Lower leg skin (tissue), 4 donors: ENCODE results near the gene VPS35L. TPM values are rescaled to one million over a fixed set of nuclear protein-coding genes. Genes with fewer than 3 reads are reported as not detected.

ENCODE experiments used
- DNase-seq, 2 donors: peaks; one replicate each; pipeline ENCODE4 v3.0.0-alpha.2; 2019; ENCODE audit warnings: low spot score in 2 of 2
- H3K4me3 ChIP-seq: fragments of 200-600 bp; sonication (generic); 2 replicates; pipeline ENCODE4 v1.5.1; 2017; ENCODE audit warnings: mild to moderate bottlenecking, low read depth; ENCODE audit not compliant: poor library complexity, severe bottlenecking
- CTCF ChIP-seq, 3 donors: fragments of 450-650 bp; IDR thresholded peaks; one replicate each; pipeline ENCODE4 v1.5.1; 2016; ENCODE audit warnings: antibody characterized with exemption in 3 of 3, mild to moderate bottlenecking in 3 of 3, moderate library complexity in 2 of 3
- POLR2A ChIP-seq, 2 donors: fragments of 450-650 bp; IDR thresholded peaks; one replicate each; pipeline ENCODE4 v1.6.1; 2016 to 2017; ENCODE audit warnings: antibody characterized with exemption in 2 of 2, mild to moderate bottlenecking in 1 of 2, moderate library complexity in 1 of 2
- WGBS, 2 donors: methylation state at CpG; one replicate each; pipeline ENCODE4 v1.1.5; 2018; 5-methylcytosine and 5-hydroxymethylcytosine counted together
- intact Hi-C: fragments of 100-400 bp; cut with DNase I; formaldehyde crosslinking; loops from one replicate; pipeline ENCODE4 v1.15.0; 2023; ENCODE audit warnings: low total_unique reads
- total RNA-seq, 4 donors: library from RNA; depleted of rRNA; stranded (reverse); fragments of >200 nt; gene quantifications; one replicate each; pipeline ENCODE4 v1.1.0, GENCODE V29; 2016

The VPS35L gene
- total RNA-seq, 4 donors from 2014 or later: 14.5 to 24.2 (median 17.0) TPM

GRCh38 chr16:19717741-19718623, 162.5 kb downstream of the VPS35L start, which contains the start of the genes IQCK and KNOP1:
TSS of gene IQCK (plus strand) at chr16:19718271. CDS start at chr16:19718307, 36 bp downstream.
TSS of gene KNOP1 (minus strand) at chr16:19718227. CDS start at chr16:19715035, 3,192 bp downstream.
- intact Hi-C loops: no loop called here
- H3K4me3 ChIP-seq: peak within 1 kb of the TSS; percentile 90
- 1% methylated on average over 46 to 80 of the region's 88 CpGs for WGBS, 2 donors
- no peak for TF ChIP-seq CTCF (IDR thresholded peaks at IDR 0.05)
- no peak for TF ChIP-seq POLR2A (IDR thresholded peaks at IDR 0.05)
- DNase-seq: peak; percentile 85 to 98

DNA sequence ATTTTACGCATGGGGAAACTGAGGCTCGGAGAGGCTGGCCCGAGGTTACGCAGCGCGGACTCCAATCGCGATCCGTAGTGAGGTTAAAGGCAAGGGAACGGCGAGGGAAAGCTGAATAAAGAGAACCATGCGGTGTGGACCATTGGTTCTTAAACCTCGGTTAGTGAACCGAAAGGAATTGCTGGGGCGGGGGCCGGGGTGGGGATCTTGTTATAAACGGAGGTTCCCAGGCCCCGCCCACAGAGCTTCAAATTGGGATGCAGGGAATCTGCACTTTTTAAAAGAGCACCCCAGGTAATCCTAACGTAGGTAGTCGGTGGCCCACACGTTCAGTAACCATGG, 163.1 kb downstream of the VPS35L start:
- TF ChIP-seq CTCF (IDR thresholded peaks at IDR 0.05) (no peak), POLR2A (IDR thresholded peaks at IDR 0.05) (no peak)

DNA sequence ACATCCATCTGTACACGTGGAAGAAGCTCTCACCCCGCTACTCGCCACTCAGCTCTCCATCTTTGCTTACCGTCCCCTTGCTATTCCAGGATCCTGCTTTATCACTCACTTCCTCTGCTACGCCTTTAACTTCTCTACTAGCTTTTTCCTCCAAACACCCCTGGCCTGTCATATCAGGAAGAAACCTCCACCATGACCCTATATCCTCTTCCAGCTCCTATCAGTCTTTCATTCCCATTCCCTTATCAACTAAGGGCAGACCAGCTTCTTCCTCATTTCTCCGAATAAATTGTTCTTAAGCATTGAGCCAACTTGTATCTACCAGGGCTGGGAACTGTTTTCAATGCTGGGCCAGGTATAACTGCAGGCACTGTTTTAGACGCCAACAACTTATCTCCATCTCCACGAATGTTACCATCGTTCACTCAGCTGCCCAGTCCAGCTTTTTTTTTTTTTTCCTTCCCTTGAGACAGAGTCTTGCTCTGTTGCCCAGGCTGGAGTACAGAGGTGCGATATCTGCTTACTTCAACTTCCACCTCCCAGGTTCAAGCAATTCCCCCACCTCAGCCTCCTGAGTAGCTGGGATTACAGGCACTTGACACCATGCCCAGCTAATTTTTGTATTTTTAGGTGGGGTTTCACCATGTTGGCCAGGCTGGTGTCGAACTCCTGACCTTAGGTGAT, 166.9 kb downstream of the VPS35L start:
- intact Hi-C loops: no loop called here
- DNase-seq: peak in 1 of 2 donors; percentile 2
- H3K4me3 ChIP-seq: no peak overlapping the region
- TF ChIP-seq CTCF (IDR thresholded peaks at IDR 0.05): no peak
- TF ChIP-seq POLR2A (IDR thresholded peaks at IDR 0.05): no peak
- WGBS, 2 donors: 86 to 87% methylated on average over 11 of the region's 11 CpGs

More for the DNA sequence above, 163.1 kb downstream of the VPS35L start:
- DNase-seq: no peak
- intact Hi-C loops: no loop called here
- H3K4me3 ChIP-seq: peak overlapping the region; percentile 90
- WGBS, 2 donors: 0 to 1% methylated on average over 21 of the region's 21 CpGs

DNA sequence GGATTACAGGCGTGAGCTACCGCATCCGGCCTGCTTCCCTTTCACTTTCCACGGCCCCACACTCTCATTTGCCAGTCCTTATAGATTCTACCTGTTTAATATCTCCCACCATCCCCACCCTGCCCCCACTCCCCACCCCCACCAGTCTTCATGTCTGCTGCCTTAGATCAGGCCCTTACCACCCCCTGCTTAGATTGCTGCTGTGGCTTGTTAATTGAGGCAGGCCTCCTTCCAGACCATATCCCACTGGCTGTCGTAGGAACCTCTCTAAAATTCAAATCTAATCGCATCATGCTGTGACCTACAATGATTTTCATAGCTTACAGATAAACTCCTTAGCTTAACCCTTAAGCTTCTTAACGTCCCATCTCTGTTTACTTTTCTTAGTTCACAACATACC, 167.5 kb downstream of the VPS35L start:
- 87 to 89% methylated on average over 7 of the region's 7 CpGs for WGBS, 2 donors
- no peak overlapping the region for H3K4me3 ChIP-seq
- TF ChIP-seq CTCF (IDR thresholded peaks at IDR 0.05): no peak
- TF ChIP-seq POLR2A (IDR thresholded peaks at IDR 0.05): no peak
- intact Hi-C loops: no loop called here
- DNase-seq: peak in 1 of 2 donors; percentile 43

- no peak overlapping the region for H3K4me3 ChIP-seq
- TF ChIP-seq CTCF (IDR thresholded peaks at IDR 0.05): no peak
- TF ChIP-seq POLR2A (IDR thresholded peaks at IDR 0.05): no peak
- WGBS, 2 donors: 83 to 90% methylated on average over 3 of the region's 3 CpGs
- DNase-seq: no peak
- intact Hi-C loops: no loop called here
Measured at GRCh38 chr16:19728636-19728965, 173.1 kb downstream of the VPS35L start.
